GM23338 (cell line): Measurements from ENCODE around the gene ANO10.
"Not testable (repeated sequence)": the region's sequence is repeated elsewhere in the genome, so short reads cannot be mapped to it uniquely, and the experiment has no call there.

Experiments used
- CREB1 ChIP-seq: fragments of 250-450 bp; sonication (Bioruptor Pico); IDR thresholded peaks from 2 replicates; pipeline ENCODE4 v1.5.0; 2020; ENCODE audit warnings: low read depth, mild to moderate bottlenecking, moderate library complexity
- CTCF ChIP-seq, 2 experiments: fragments of 200-600 bp in 1 of 2; sonication (generic) in 1 of 2; conservative IDR thresholded peaks; 2 replicates each; pipeline versions ENCODE4 v1.5.1 to v1.6.1; 2016 to 2017; ENCODE audit warnings: antibody characterized with exemption in 2 of 2, low read depth in 2 of 2, mild to moderate bottlenecking in 2 of 2, moderate library complexity in 1 of 2
- POLR2AphosphoS5 ChIP-seq: IDR thresholded peaks from 2 replicates; pipeline ENCODE4 v1.6.1; 2016; ENCODE audit warnings: antibody characterized with exemption, low read depth
- TF ChIP-seq, protein P1 (sequence below): IDR thresholded peaks from one replicate; pipeline ENCODE4 v1.6.1; 2018; ENCODE audit warnings: antibody characterized with exemption; ENCODE audit not compliant: unreplicated experiment

DNA sequence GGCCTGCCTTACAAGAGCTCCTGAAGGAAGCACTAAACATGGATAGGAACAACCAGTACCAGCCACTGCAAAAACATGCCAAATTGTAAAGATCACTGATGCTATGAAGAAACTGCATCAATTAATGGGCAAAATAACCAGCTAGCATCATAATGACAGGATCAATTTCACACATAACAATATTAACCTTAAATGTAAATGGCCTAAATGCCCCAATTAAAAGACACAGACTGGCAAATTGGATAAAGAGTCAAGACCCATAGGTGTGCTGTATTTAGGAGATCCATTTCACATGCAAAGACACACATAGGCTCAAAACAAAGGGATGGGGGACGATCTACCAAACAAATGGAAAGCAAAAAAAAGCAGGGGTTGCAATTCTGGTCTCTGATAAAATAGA, 39.6 kb upstream of the ANO10 start:
- not testable (repeated sequence) for TF ChIP-seq CTCF (conservative IDR thresholded peaks at IDR 0.05; ENCODE audit: low read depth in 2 of 2); POLR2AphosphoS5; CREB1
- TF ChIP-seq, protein P1, sequence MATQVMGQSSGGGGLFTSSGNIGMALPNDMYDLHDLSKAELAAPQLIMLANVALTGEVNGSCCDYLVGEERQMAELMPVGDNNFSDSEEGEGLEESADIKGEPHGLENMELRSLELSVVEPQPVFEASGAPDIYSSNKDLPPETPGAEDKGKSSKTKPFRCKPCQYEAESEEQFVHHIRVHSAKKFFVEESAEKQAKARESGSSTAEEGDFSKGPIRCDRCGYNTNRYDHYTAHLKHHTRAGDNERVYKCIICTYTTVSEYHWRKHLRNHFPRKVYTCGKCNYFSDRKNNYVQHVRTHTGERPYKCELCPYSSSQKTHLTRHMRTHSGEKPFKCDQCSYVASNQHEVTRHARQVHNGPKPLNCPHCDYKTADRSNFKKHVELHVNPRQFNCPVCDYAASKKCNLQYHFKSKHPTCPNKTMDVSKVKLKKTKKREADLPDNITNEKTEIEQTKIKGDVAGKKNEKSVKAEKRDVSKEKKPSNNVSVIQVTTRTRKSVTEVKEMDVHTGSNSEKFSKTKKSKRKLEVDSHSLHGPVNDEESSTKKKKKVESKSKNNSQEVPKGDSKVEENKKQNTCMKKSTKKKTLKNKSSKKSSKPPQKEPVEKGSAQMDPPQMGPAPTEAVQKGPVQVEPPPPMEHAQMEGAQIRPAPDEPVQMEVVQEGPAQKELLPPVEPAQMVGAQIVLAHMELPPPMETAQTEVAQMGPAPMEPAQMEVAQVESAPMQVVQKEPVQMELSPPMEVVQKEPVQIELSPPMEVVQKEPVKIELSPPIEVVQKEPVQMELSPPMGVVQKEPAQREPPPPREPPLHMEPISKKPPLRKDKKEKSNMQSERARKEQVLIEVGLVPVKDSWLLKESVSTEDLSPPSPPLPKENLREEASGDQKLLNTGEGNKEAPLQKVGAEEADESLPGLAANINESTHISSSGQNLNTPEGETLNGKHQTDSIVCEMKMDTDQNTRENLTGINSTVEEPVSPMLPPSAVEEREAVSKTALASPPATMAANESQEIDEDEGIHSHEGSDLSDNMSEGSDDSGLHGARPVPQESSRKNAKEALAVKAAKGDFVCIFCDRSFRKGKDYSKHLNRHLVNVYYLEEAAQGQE: not testable (repeated sequence)
